GM18511 (cell line): Measurements from ENCODE around the gene HOXA1.

ENCODE experiments used
- ATAC-seq: cut with Tn5 transposase; IDR thresholded peaks from one replicate; pipeline ENCODE4 v1.9.1; 2021; ENCODE audit warnings: mild to moderate bottlenecking, moderate library complexity; ENCODE audit not compliant: unreplicated experiment

The HOXA1 gene

GRCh38 chr7:27106901-27107240 lies 11.1 kb upstream of the HOXA1 start:
- no peak for ATAC-seq

GRCh38 chr7:27106181-27106900 lies 10.5 kb upstream of the HOXA1 start:
- ATAC-seq = no peak

- ATAC-seq = no peak
Observed at GRCh38 chr7:27105301-27106031, 9.7 kb upstream of the HOXA1 start.

GRCh38 chr7:27104341-27105058 lies 8.7 kb upstream of the HOXA1 start:
- ATAC-seq = no peak

- ATAC-seq = no peak
Observed at GRCh38 chr7:27103489-27104226, 7.9 kb upstream of the HOXA1 start.

DNA sequence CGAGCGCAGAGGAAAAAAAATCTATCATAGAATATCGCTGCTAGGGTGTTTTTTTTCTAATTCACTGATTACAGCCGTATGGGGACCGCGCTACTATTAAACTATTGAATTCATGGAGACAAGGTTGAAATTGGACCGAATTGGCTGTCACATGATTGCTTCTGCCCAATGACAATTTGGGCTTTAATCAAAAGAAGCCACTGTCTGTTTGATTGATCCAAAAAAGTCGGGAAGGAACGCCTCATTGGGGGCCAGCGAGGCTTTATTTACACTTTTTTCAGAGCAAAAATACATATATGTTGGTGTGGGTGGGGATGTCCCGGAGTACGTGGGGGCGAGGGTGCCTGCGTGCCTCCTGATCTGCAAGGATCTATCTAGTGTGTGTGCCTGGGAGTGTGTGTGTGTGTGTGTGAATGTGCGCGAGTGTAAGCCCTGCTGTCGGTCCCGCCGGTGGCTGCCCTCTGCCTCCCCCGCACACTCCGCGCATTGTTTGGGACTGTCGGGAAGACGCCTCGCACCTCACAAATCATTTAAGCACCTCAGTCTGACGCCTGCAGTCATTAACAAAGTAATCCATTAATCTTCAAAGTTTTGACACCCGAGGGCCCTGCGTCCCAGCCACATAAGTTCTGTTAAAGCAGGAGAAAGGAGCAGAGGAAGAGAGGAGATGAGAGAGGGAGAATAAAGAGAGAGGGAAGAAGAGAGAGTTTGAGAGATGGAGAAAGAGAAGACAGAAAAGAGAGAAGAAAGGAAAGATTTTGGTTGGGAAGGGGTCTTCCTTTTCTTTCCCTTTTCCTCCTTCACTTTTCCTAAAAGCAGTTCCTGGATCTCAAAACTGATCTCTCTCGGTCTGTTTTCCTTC lies 7.0 kb upstream of the HOXA1 start, which contains the start of gene HOXA2:
Gene HOXA2, minus strand, starts transcription at position 103 of the 862 bp plus-strand sequence. CDS start 183 bp downstream, outside the sequence.
- ATAC-seq = no peak

GRCh38 chr7:27101957-27102580 lies 6.3 kb upstream of the HOXA1 start:
- ATAC-seq = no peak

- no peak for ATAC-seq
Observed at GRCh38 chr7:27101171-27101956, 5.6 kb upstream of the HOXA1 start.

DNA sequence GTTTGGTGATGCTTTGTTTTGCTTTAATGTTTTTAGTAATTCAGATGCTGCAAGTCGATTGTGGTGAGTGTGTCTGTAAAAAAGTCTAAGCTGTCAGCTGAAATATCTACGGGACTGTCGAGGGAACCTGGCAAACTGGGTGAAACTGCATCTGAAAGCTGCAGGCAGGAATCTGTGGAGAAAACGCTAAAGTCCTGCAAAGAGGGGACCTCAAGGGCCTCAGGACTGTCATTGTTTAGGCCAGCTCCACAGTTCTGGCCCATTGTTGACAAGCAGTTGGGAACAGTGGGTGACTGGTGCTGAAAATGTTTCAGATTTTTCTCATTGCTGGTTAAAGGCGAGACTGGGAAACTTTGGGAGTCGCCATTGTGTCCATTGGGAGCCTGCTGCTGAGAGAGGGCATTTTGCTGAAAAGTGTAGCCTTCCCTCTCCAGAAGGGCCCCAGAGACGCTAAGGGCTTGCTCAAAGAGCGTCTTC lies 4.9 kb upstream of the HOXA1 start:
- no peak for ATAC-seq

DNA sequence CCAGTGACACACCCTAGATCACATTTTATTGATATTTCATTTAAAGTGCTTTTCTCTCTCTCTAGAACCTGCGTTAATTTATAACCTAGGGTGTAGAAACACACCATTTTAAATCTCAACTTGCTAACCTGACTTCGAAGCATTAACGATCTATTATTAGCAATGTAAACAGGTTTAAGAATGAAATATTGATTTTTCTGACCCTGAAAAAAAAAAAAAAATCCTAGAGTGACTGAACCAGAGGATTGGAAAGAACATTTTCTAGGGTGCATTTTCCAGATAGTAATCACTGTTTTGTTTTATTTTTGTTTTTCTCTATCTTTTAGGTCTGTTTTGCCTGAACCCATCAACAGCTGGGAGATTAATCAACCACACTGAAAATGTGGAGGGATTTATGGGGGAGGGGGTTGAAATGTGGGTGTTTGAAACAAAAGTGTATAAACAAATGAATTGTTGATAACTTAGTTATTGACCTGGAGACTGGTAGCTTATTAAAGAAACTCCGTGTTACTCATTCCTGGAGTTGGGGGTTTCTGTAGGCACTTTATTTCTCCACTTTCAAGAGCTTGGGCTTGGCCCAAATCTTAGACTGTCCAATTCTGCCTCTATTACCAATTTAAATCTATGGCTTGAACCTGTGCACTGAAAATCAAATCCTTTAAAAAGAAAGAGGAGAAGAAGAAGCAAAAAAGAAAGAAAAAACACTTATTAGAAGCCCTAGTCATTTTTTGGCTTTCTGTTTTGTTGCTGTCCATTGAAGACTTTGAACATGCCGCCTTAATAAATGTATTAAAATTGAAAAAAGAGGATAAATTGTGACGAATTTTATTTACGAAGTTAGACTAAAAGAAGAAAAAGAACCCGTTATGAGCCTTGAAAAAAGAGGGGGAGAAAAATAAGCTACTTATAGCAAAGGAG lies 3.9 kb upstream of the HOXA1 start:
- no peak for ATAC-seq

DNA sequence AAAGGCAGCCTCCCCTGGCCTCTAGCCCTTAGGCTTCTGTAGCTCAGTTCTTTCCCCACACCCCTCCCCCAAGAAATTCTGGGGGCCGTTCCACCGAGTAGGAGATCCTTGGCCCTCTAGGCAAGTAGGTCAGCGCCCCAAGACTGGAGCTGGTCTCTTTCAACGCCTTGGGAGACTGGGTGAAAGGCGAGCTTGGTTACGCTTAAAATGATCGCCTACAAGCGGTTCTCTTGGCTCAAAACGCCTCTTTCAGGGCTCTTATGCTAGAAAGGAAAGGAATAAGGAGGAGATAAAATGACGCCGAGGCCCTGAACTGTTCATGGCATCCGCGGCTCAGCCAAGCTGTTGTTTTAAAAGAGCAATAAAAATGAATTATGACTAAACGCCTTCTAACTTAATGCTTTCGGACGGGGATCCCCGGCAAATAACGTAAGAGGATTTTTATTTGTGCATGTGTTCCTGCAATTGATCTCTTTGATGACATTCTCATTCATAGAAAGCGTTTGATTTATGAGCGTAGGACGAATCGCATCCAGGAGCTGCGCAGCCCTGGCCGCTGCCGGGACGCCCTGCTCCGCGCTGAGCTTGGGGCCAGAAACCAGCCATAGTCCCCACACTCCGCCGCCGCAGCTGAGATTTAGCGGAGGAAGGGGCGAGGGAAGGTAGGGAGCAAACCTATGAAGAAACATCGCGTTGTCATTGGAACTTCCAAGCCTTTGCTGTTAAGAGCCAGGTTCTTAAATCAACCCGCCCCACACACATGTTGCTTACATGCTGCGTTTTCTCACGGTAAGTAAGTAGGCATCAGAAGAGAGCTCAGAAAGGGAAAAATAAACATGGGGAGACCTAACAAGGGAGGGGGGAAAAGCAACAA lies 3.0 kb upstream of the HOXA1 start:
- ATAC-seq = no peak

DNA sequence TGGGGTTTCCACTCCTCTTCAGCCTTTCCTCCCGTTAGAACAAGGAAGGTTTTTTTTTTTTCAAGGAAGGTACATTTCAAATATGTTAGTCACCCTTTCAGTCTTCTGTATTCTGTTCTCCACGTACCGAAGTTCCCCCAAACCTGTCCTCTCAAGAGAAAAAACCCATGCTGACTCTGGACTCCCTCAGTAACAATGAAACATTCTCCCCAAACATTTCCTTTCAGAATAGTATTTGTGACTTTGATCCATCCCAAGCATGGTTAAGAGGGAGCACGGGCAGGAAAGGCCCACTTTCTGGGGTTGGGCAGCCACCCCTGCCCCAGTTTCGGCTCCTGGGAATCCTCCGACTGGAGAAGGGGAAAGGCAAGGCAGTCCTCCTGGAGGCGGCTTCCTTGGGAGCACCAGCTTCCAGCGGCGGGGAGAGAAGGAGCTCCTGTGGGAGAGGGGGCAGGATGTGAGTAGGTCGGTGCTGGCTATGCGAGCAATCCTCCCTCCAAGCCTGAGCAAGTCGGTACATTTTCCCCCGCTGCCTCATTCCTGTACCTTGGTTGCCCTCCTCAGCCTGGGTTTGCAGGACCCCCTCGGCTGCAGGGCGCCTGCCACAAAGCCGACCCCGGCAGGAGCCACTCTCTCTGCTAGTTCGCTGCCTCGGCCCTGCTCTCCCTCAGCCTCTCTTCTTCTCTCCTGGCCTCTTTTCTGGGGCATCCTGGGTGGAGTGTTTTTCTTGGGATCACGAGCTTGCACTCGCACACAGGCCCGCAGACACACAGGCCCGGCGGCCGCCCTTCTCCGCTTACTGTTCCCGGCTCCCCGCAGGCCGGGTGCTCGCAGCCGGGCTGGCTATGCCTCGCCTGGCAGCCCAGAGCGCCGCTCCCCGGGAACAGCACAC lies 2.1 kb upstream of the HOXA1 start:
- no peak for ATAC-seq

- ATAC-seq = peak; percentile 6
Observed at GRCh38 chr7:27096768-27097514, 1.1 kb upstream of the HOXA1 start.

DNA sequence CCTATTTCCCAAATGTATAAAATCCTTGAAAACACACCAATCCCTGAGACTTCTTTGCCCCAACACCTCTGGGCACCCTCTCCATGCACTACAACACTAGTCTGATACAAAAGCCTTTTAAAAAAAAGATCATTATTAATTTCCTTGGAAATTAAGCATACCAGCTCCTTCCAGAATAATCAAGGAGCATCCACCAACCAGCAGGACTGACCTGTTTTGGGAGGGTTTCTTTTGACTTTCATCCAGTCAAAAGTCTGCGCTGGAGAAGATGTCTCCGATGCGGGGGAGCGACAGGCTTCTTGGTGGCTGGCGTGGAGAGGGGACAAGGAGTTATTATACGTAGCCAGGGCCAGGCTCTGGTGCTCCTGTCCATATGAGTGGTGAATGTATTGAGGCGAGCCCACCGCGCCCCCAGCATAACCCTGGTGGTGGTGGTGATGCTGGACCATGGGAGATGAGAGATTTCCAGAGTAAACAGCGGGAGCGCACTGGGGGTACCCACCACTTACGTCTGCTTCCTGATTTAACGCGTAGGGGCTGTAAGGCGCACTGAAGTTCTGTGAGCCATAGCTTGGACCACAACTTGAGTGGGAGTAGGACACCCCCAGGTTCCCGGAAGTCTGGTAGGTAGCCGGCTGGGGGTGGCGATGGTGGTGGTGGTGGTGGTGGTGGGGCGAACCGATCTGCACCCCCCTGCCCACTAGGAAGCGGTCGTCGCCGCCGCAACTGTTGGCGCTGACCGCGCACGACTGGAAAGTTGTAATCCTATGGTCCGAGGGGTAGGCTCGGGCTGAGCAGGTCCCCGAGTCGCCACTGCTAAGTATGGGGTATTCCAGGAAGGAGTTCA lies 527 bp downstream of the HOXA1 start:
- peak; percentile 19 for ATAC-seq
